Measurements from ENCODE around the gene MCRIP1.
A peak's percentile ranks its signal among the peaks of the same experiment; 100 is the strongest.

Gene MCRIP1

DNA sequence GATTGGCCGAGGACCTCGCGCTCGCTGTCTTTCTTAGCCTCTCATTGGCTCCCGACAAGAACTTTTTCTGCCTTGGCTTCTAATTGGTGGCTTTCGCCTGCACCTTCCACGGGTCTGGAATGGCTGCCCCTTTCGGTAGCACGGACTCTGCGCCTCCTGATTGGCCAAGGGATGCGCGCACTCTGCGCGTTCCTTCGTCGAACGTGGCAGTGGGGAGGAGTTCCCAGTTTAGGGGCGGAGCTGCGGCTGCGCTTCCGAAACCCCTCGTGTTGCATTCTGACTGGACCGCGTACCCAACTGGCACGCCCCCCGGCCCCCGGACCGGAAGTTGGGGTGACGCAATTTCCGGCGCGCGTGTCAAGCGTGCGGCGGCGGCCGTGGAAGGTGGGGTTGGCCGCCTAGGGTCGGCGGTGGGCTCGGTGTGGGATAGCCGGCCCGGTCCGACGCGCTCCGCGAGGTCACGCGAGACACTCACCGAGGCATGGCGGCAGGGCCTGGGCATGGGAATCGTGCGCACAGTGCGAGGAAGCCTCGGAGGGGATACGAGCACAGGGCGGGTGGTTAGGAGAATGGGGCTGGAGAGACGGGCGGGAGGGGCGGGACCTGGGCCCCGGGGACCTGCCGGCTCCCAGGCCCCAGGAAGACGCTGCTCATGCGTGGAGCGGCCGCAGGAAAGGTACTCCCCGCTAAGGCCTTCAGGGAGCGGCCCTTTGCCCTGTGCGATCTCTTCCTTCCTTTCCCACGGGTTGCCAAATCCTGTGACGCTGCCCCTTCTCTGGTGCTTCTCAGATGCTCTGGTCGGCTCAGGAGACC lies 27.9 kb upstream of the MCRIP1 start:
- DNase-seq: peak; percentile 99

DNA sequence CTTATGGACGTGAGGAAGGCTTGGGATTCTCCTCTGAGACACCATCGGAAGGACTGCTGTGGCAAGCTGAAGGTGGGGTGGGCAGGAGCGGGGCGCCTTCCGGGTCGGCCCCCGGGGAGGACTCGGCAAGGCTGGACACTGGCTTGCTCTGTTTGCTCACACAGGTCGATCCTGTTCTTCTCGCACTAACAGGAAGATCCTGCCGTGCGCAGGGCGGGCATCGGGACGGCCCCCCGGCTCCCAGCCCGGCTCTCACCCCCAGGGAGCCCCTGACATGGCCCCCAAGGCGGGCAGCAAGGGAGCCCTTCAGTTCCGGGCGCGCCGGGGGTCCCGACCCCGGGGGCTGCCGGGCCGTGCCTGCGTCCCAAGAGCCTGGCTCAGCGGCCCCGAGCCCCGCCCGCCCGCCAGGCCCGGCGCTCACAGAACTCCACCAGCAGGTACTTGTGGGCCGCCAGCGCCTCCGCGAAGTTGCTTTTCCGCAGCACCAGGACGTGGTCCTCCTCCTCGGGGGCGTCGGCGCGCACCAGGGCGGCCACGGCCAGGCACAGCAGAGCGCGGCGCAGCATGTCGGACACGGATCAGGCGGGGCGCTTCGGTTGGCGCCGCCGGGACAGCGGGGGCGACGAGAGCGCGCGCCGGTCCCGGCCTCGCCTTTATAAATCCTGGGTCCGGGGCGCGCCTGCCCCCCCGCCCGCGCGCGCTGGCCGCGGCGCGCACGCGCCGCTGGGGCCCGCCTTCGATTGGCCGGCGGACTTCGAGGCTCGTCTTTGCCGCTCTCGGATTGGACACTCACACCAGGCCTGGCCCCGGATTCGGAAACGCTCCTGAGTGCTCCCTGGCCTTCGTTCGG lies 27.0 kb upstream of the MCRIP1 start, which contains the start of gene P4HB:
P4HB (minus strand) TSS at position 630 of the 850 bp plus-strand sequence; CDS start at position 566, 64 bp downstream.
- no peak for DNase-seq

DNA sequence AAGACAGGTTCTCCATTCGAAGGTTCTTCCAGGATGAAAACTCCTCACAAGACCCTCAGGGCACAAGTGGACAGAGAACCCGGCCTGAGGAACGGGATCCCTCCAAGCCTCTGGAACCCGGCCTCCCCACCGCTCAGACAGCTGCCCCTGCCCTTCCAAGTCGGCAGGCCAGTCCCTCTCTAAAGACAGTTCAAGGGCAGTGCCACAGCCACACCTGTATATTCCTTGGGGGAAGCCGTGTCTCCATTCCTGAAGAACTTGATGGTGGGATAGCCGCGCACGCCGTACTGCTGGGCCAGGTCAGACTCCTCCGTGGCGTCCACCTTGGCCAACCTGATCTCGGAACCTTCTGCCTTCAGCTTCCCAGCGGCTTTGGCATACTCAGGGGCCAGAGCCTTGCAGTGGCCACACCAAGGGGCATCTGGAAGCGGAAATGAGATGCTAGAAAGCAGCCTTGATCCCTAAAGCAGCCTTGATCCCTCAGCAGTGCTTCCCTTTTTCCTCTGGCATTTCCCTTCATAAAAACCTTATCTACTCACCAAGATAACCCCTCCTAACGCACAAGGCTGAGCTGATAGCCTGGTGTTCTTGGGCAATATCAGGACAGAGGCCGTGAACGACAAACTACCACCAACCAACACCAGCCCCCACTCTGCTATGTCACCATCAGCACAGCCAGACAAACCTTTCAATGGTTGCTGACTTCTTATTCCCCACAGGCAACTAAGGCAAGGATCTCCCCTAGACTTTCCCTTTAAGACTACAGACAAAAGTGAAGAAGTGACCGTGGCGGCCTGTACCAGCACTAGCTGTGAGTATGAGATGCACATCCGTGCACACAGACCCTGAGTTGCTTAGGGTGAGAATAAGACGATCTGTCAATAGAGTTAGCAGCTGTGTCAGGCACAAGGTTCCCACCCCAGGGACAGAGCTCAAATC lies 26.1 kb upstream of the MCRIP1 start:
- no peak for DNase-seq

DNA sequence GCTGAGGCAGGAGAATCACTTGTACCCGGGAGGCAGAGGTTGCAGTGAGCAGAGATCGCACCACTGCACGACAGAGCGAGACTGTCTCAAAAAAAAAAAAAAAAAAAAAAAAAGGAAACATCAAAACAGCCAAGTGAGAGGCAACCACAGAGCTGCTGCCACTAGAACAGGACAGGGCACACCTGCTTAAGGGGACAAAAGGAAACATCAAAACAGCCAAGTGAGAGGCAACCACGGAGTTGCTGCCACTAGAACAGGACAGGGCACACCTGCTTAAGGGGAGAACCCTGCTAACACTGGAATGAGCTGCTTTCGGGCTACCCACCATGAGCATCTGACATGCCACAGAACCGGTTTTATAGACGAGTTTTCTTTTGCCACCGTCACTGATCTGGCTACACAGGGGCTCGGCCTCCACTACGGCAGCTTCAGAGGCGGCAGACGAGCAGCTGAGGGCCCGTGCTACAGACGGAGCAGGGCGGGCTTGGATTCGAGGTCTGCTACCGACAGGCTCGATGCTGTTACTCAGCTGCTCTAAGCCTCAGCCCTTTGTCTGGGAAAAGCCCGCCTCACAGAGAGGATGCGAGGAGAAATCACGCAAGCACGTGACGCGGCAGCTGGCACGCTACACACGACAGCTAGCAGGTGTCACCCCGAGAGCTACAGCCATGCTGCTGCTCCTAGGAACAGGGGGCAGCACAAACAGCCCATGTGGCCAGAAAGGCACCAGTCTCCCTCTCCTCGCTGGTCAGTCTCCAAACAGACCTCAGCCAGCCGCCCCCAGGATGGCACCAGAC lies 25.3 kb upstream of the MCRIP1 start:
- DNase-seq: no peak

DNA sequence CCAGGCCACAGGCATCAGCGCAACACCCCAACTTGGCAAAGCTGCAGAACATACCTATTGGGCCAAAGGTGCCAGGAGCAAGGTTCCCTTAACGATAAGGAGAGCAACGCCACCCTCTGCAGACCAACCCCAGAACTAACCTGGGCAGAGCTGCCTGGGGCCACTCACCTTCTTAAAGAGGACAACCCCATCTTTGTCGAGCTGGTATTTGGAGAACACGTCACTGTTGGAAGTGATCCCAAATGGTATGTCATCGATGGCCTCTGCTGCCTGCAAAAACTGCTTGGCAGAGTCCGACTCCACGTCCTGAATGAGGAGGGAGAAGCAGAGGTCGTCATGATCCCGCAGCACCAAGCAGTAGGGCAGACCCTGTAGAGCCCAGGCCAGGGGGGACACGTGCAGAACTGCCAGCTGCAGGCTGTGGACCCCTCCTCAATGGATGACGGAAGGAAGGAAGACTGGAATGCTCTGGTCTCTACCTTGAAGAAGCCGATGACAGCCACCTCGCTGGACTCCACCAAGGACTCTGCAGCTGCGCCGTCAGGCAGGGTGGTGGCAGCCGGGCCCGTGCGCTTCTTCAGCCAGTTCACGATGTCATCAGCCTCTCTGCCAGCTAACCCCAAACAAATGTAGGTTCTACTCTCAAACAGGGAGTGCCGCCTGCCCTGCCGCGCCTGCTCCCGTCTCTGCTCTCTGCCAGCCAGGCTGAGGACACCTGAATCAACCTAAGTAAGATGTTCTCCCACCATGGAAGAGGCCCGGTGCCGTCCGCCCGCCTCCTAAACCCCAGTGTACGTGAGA lies 22.1 kb upstream of the MCRIP1 start:
- no peak for DNase-seq

DNA sequence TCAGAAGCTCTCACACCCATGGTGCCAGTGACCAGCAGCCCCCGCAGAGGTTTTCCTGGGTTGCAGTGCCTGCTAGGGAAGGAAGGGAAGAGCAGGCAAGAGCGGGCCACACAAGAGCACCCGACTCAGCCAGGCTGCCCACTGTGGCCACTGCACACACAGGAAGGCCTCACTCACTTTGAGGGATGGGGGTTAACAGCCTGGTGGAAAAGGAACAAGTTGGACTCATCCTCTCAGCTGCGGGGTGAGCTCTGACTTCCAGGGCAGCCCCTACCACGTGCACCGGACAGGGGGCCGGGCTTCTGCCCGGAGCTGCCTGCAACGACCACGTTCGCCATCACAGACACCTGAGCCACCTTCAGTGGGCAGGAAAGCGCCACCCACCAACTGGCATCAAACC lies 19.1 kb upstream of the MCRIP1 start:
- no peak for DNase-seq

DNA sequence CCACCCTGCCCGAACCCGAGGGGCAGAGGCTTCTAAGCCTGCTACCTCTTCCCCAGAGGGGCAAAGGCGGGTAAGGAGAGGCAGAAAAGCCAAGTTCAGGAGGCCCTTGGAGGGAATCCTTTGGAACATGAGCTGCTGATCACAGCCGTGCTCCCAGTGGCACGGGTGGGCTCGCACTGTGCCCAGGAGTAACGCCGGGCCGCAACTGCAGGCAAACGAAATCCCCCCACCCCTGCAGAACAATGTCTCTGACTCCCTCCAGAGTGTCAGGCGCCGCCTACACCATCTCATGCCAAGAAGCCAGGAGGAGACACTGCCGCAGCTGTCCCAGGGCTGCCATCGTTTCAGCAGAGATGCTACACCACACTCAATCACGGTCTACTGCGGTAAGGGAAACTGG lies 18.3 kb upstream of the MCRIP1 start:
- no peak for DNase-seq

DNA sequence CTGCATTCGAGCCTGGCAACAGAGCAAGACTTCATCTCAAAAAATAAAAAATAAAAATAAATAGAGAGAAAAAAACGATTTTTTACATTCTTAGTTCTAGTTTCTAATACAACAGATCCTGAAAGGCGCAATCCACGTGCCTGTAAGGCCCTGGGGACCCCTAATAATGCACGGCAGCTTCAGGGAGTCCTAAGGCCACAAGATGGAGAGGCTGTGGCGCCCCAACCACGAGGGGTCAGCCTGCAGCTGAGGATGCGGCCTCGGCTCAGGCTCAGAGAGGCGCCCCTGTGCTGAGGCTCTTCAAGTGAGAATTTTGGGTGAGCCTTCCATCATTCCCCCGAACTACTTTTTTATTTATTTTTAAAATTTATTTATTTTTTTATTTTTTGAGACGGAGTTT lies 16.4 kb upstream of the MCRIP1 start:
- DNase-seq: no peak

DNA sequence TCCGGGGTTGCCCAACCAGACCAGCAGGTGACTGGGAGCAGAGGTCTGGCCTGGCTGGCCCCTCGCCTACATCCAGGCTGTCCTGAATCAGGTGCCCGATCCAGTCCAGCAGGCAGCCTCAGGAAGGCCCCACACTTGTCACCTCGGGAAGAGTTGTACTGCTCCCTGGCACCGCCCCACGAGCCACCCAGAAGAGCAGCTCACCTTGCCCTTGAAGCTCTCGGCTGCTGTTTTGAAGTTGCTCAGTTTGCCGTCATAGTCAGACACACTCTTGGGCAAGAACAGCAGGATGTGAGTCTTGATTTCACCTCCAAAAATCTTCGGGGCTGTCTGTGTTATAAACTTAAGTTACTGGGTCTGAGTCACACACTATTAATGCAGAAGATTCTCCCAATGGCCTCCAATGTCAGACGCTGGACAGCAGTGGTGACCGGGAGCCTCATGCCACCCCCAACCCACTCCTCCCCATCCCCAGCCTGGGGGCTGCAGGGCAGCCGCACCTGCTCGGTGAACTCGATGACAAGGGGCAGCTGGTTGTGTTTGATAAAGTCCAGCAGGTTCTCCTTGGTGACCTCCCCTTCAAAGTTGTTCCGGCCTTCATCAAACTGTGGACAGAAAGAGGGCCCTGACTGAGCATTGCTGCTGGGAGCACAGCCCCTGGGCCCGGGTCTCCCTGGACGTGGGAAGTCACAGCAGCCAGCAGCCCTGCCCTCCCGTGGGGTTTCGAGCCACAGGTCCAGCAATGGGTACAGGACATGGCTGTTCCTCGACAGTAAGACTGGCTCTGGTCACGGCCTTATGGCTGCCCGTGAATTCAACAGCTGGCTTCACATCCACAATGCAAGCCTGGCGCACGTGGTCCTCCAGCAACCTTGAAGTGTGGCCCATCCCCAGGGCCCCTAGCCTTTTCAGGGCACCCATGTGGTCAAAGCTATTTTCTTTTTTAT lies 13.9 kb upstream of the MCRIP1 start:
- DNase-seq: no peak

DNA sequence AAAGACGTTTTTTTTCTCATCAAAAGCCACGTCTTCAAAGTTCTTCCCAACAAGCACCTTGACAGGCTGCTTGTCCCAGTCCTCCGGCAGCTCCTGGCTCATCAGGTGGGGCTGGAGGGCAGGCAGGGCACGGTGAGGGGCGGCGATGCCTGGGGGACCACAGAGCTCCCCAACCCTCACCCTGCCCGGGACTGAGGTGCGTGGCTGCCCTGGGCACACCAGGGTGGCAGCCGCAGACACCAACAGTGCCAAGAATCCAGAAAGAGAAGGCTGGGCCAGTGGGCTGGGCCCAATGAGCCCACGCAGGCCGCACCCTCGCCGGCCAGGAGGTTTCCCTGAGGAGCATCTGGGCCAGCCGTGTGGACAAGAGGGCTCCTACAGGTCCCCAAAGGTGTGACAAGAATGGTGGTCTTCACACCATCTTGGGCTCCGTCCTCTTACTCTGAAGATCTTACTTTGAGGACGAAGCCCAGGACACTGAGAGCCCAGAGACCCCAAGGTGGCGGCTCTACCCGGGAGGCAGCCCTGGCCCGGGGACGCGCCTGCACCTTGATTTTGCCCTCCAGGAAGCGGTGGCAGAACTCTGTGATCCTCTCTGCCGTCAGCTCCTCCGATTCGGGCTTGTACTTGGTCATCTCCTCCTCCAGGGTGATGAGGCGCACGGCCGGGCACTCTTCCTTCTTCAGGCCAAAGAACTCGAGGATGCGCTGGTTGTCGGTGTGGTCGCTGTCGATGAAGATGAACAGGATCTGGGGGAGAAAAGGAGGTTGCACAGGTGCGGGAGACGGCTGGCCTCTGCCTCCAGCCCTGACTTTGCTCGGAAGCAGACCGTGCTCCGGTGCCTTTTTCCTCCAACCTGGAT lies 13.0 kb upstream of the MCRIP1 start:
- no peak for DNase-seq

DNA sequence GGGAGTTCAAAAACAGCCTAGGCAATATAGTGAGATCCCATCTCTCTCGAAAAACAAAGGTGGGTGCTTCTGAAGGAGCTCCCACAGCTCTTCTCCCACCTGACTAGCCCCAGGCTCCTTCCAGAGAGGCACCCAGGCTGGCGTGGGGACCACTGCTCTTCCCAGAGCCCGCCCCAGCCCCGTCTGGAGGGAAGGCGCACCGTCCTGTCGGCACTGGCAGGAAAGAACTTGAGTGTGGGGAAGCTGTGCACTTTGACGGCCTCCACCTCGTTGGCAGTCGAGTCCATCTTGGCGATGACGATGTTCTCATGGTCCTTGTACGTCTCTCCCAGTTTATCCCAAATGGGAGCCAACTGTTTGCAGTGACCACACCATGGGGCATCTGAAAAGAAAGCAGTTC lies 12.3 kb upstream of the MCRIP1 start:
- no peak for DNase-seq

DNA sequence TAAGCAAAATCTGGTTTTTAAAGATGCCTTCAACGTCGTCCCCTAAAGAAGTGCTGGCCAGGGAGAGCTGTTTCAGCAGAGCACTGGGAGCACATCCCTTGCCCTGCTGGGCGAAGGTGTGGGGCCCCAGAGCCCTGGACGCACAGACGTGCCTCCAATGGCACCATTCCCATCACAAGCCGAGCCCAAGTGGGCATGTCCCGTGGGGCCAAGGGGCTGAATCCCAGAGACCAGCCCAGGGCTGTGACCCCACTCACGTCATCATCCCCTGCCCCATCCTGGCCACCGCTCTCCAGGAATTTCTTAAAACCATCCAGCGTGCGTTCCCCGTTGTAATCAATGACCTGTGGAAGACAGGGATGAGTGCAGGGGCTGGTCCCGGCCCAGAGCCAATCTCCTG lies 11.8 kb upstream of the MCRIP1 start:
- DNase-seq: no peak

DNA sequence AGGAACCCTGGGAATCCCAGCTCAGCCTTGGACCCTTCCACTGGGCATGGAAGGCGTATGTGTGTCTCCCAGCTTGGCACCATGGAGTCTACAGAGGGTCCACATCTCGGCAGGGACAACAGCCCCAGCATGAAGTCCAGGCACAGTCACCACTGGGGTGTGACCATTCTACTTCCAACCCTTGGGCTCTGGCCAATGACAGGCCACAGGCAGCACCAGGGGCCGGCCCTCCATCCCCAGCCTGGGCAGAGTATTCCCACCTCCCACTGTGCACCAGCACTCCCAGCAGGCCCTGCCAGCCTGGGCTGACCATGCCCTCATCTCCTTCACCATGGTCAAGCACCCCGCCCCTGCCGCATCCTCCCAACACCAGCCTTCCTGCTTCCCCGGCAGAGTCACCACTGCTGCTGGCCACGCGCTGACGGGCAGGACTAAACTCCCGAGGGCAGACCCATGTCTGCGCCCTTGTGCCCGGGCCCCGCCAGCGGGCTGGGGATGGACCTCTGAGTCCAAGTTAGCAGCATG lies 11.3 kb upstream of the MCRIP1 start:
- no peak for DNase-seq

DNA sequence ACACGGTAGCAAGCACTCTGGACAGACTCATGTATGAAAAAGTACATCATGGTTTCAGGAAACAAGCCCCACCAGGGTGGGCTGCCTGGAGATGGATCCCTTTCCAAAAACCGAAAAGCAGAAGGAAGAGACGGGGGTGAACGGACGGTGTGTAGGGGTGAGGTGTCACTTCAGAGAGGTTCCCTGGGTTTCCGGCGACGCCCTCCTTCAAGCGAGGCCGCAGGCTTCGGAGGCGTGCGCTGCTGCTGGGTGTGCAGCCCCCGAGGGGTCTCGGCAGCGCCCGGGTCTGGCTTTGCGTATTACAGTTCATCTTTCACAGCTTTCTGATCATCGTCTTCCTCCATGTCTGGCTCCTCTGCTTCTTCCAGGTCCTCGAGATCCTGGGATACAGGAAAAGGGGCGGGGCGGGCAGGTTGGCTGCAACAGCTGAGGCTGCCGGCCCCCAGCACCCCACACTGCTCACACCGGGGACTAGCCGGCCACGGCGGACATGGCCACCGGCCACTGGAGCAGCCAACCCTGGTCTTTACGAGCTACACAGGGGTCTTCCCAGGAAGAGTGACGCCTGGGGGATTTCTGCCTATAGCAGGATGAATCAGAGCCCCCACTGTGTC lies 10.7 kb upstream of the MCRIP1 start:
- DNase-seq: no peak

DNA sequence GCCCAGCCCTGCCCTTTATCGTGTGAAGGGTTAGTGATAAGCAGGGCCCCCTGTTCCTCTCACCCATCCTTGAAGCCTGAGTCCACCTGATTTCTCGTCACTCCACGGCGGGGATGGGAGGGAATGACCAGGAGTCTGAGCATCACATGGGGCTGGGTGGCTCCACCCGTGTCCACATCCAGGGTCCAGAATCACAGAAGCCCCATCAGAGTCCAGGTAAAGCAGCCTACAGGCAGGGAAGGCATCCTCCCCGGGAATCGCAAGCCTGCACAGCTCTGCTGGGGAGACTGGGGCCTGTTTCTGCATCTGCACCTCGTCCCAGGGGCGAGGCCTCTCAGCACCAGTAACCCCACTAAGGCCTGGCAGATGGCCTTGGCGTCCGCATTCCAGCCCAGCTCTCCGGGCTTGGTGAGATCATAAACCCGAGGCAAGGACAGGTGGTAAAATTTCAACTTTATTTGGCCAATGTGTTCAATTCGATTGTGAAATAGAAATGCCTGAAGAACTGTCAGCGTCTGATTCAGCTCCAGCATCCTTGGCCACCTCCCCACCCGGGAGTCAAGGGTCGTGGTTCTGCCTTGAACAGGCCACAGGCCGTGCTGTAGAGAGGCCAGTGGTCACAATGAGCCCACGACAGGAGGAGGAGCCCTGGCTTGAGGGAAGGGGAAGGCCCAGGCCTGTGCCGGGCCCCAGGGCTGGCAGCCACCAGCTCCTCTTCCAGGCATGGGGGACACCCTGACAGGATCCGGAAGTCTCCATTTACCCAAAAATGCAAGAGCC lies 9.8 kb upstream of the MCRIP1 start:
- DNase-seq: no peak

DNA sequence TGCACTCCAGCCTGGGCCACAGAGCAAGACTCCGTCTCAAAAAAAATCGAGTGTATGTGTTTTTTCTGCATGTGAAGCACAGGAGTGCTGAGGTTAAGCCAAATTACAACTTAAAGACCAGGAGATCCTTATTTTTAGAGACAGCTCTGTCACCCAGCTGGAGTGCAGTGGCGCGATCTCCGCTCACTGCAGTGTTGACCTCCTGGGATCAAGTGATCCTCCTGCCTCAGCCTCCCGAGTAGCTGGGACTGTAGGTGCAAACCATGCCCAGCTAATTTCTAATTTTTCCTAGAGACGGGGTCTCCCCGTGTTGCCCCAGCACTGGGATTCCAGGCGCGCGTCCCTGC lies 9.3 kb upstream of the MCRIP1 start:
- DNase-seq: no peak

DNA sequence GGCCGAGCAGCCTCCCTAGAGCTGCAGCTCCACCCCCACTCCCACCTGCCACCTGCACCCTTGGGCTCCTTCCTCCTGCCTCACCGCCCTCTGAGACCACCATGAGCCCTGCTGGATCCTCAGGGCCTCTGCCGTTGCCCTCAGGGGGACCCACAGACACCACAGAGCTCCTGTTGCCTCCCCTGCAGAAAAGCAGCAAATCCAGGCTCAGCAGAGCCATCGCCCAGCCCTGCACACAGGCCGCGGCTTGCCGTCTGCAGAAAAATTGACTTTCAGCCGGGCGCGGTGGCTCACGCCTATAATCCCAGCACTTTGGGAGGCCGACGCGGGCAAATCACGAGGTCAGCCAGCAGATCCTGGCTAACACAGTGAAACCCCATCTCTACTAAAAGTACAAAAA lies 8.8 kb upstream of the MCRIP1 start:
- DNase-seq: no peak
